WTC11 (cell line): ENCODE measurements around the gene TMEM60. TPM values are rescaled to one million over a fixed set of nuclear protein-coding genes. Genes with fewer than 3 reads are reported as not detected.

Source experiments
- ATAC-seq: fragments of 200-7000 bp; cut with Tn5 transposase; 2 replicates; pipeline ENCODE4 v1.10.0; 2021; ENCODE audit warnings: mild to moderate bottlenecking, moderate library complexity
- CTCF ChIA-PET: fragments of 300-600 bp; sonication (Branson Sonifier 250); formaldehyde crosslinking; loops from one replicate; lab custom pipeline; 2021; ENCODE audit warnings: antibody characterized with exemption; lab: Charles Lee
- POLR2A ChIA-PET: fragments of 350-600 bp; sonication (Branson Sonifier 250); formaldehyde crosslinking; loops from one replicate; lab custom pipeline; 2021; ENCODE audit warnings: antibody characterized with exemption; lab: Charles Lee
- DNase-seq: peaks from one replicate; pipeline ENCODE4 v3.0.0; 2021; ENCODE audit warnings: low spot score
- H3K27ac Mint-ChIP-seq: 2 replicates; pipeline ENCODE4 v1.8.0; 2021; ENCODE audit warnings: mixed read lengths
- H3K27me3 Mint-ChIP-seq: 2 replicates; pipeline ENCODE4 v1.8.0; 2021; ENCODE audit warnings: low read depth, mild to moderate bottlenecking, moderate library complexity, mixed read lengths
- H3K36me3 Mint-ChIP-seq: 2 replicates; pipeline ENCODE4 v1.8.0; 2021; ENCODE audit warnings: mixed read lengths
- H3K4me1 Mint-ChIP-seq: 2 replicates; pipeline ENCODE4 v1.8.0; 2022; ENCODE audit warnings: mixed read lengths
- H3K4me3 Mint-ChIP-seq: 2 replicates; pipeline ENCODE4 v1.8.0; 2021; ENCODE audit warnings: mild to moderate bottlenecking, moderate library complexity, mixed read lengths
- H3K9me3 Mint-ChIP-seq: 2 replicates; pipeline ENCODE4 v1.8.0; 2021; ENCODE audit warnings: mixed read lengths
- AFF4 ChIP-seq: sonication (generic); formaldehyde crosslinking; IDR thresholded peaks from 2 replicates; pipeline ENCODE4 v1.8.1; 2023; ENCODE audit warnings: mild to moderate bottlenecking, missing genetic modification reagents, borderline replicate concordance
- CBFB ChIP-seq: sonication (generic); formaldehyde crosslinking; IDR thresholded peaks from 2 replicates; pipeline ENCODE4 v1.8.1; 2022; ENCODE audit warnings: mild to moderate bottlenecking, low read depth, missing genetic modification reagents
- E2F1 ChIP-seq: sonication (generic); formaldehyde crosslinking; IDR thresholded peaks from 2 replicates; pipeline ENCODE4 v1.8.0; 2022; ENCODE audit warnings: mild to moderate bottlenecking, missing genetic modification reagents
- ERG ChIP-seq: fragments of 250-450 bp; sonication (Bioruptor Pico); IDR thresholded peaks from 2 replicates; pipeline ENCODE4 v1.8.0; 2021; ENCODE audit warnings: mild to moderate bottlenecking
- ETV6 ChIP-seq: sonication (generic); formaldehyde crosslinking; IDR thresholded peaks from 2 replicates; pipeline ENCODE4 v1.8.1; 2022; ENCODE audit warnings: mild to moderate bottlenecking, missing genetic modification reagents
- FOXK1 ChIP-seq: sonication (generic); formaldehyde crosslinking; IDR thresholded peaks from 2 replicates; pipeline ENCODE4 v1.8.0; 2022; ENCODE audit warnings: mild to moderate bottlenecking, moderate library complexity, missing genetic modification reagents
- JUN ChIP-seq: sonication (generic); formaldehyde crosslinking; IDR thresholded peaks from 2 replicates; pipeline ENCODE4 v1.8.0; 2023; ENCODE audit warnings: mild to moderate bottlenecking, missing genetic modification reagents
- NFATC4 ChIP-seq: fragments of 250-450 bp; sonication (Bioruptor Pico); IDR thresholded peaks from 2 replicates; pipeline ENCODE4 v1.9.0; 2021; ENCODE audit warnings: mild to moderate bottlenecking
- NFYB ChIP-seq: sonication (generic); formaldehyde crosslinking; conservative IDR thresholded peaks from 2 replicates; pipeline ENCODE4 v1.8.0; 2022; ENCODE audit warnings: low read depth, missing genetic modification reagents
- PRDM15 ChIP-seq: sonication (generic); formaldehyde crosslinking; IDR thresholded peaks from 2 replicates; pipeline ENCODE4 v1.8.0; 2022; ENCODE audit warnings: missing genetic modification reagents
- RELA ChIP-seq: sonication (generic); formaldehyde crosslinking; IDR thresholded peaks from 2 replicates; pipeline ENCODE4 v1.8.1; 2022; ENCODE audit warnings: missing genetic modification reagents, mild to moderate bottlenecking, borderline replicate concordance
- SP1 ChIP-seq: sonication (generic); formaldehyde crosslinking; conservative IDR thresholded peaks from 2 replicates; pipeline ENCODE4 v1.8.1; 2022; ENCODE audit warnings: missing genetic modification reagents
- STAT6 ChIP-seq: sonication (generic); formaldehyde crosslinking; conservative IDR thresholded peaks from 2 replicates; pipeline ENCODE4 v1.8.1; 2023; ENCODE audit warnings: mild to moderate bottlenecking, low read depth, missing genetic modification reagents, moderate library complexity
- ZBTB21 ChIP-seq: sonication (generic); formaldehyde crosslinking; IDR thresholded peaks from 2 replicates; pipeline ENCODE4 v1.8.1; 2023; ENCODE audit warnings: mild to moderate bottlenecking, missing genetic modification reagents, borderline replicate concordance
- ZBTB43 ChIP-seq: sonication (generic); formaldehyde crosslinking; IDR thresholded peaks from 2 replicates; pipeline ENCODE4 v1.8.1; 2023; ENCODE audit warnings: mild to moderate bottlenecking, missing genetic modification reagents
- ZNF232 ChIP-seq: sonication (generic); formaldehyde crosslinking; IDR thresholded peaks from 2 replicates; pipeline ENCODE4 v1.8.0; 2022; ENCODE audit warnings: mild to moderate bottlenecking, missing genetic modification reagents
- ZNF425 ChIP-seq: fragments of 250-450 bp; sonication (Bioruptor Pico); conservative IDR thresholded peaks from 2 replicates; pipeline ENCODE4 v1.9.0; 2021; ENCODE audit warnings: mild to moderate bottlenecking
- total RNA-seq: library from RNA; stranded (reverse); gene quantifications from 3 replicates; pipeline ENCODE4 v1.2.3, GENCODE V29; 2021

The TMEM60 gene
- total RNA-seq, 1 experiment from 2014 or later = 21.5 TPM

GRCh38 chr7:77796109-77796508, 2.1 kb downstream of the TMEM60 start (continued):
- no peak for TF ChIP-seq STAT6 (CRISPR knock-in tag)
- no peak for TF ChIP-seq ZBTB21 (CRISPR knock-in tag)
- TF ChIP-seq ZBTB43 (CRISPR knock-in tag) = no peak
- no peak for TF ChIP-seq CBFB (CRISPR knock-in tag)
- TF ChIP-seq SP1 (CRISPR knock-in tag) = no peak
- no peak for TF ChIP-seq AFF4 (CRISPR knock-in tag)
- TF ChIP-seq FOXK1 (CRISPR knock-in tag) = no peak
- TF ChIP-seq ZNF425 (CRISPR knock-in tag) = no peak
- TF ChIP-seq PRDM15 (CRISPR knock-in tag) = no peak
- no peak for TF ChIP-seq JUN (CRISPR knock-in tag)
- no peak for TF ChIP-seq ZNF232 (CRISPR knock-in tag)
- TF ChIP-seq, all 79 proteins: peak for 0

- no peaks in the 10 kb centered on the region for H3K9me3 Mint-ChIP-seq
- ChIA-PET CTCF (no interaction called here), POLR2A (no interaction called here)
- TF ChIP-seq RELA (no peak), ERG (CRISPR knock-in tag) (no peak), NFYB (CRISPR knock-in tag) (no peak), SP1 (CRISPR knock-in tag) (no peak), NFATC4 (CRISPR knock-in tag) (no peak), E2F1 (CRISPR knock-in tag) (no peak), STAT6 (CRISPR knock-in tag) (no peak), ETV6 (CRISPR knock-in tag) (no peak)
Observed at GRCh38 chr7:77794000-77794399, 4.2 kb downstream of the TMEM60 start.

More at GRCh38 chr7:77794000-77794399, 4.2 kb downstream of the TMEM60 start:
- Mint-ChIP-seq H3K4me3 (no peak overlapping the region), H3K36me3 (peaks cover 7% of the 10 kb centered on the region; the same call in 1 of the 2 replicates), H3K27me3 (no peaks in the 10 kb centered on the region), H3K4me1 (peaks cover 38% of the 10 kb centered on the region), H3K27ac (no peak overlapping the region)
- no peak for ATAC-seq
- DNase-seq = no peak
